A673 (cell line): ENCODE results near the gene MAZ. TPM values are rescaled to one million over a fixed set of nuclear protein-coding genes. Genes with fewer than 3 reads are reported as not detected.
"Not testable (repeated sequence)": the region's sequence is repeated elsewhere in the genome, so short reads cannot be mapped to it uniquely, and the experiment has no call there.

Source experiments
- BruUV-seq: library from RNA; stranded (reverse); fragments of 400-500 nt; replicated peaks from 2 replicates; lab custom pipeline; 2021; lab: Mats Ljungman, UMichigan
- CTCF ChIA-PET: fragments of 300-600 bp; sonication (Branson Sonifier 250); formaldehyde crosslinking; loops from one replicate; lab custom pipeline; 2022; ENCODE audit warnings: antibody characterized with exemption; lab: Charles Lee
- POLR2A ChIA-PET: fragments of 300-600 bp; sonication (Branson Sonifier 250); formaldehyde crosslinking; loops from one replicate; lab custom pipeline; 2022; ENCODE audit warnings: antibody characterized with exemption; ENCODE audit not compliant: low non-redundant PET; lab: Charles Lee
- DNase-seq: peaks from one replicate; pipeline ENCODE4 v3.0.0-alpha.2; 2015; ENCODE audit warnings: low spot score
- H3K27ac ChIP-seq: fragments of 200-600 bp; sonication (generic); 2 replicates; pipeline ENCODE4 v1.5.1; 2016; ENCODE audit warnings: mixed run types, low read depth, mild to moderate bottlenecking, mixed read lengths, antibody characterized with exemption, low read length; ENCODE audit not compliant: poor library complexity, severe bottlenecking
- H3K27me3 ChIP-seq: fragments of 200-600 bp; sonication (generic); replicated peaks from 2 replicates; pipeline ENCODE4 v1.6.1; 2017; ENCODE audit warnings: mixed run types, low read depth, mild to moderate bottlenecking, mixed read lengths, antibody characterized with exemption, low read length; ENCODE audit not compliant: insufficient read depth, poor library complexity
- H3K36me3 ChIP-seq: fragments of 200-600 bp; sonication (generic); 2 replicates; pipeline ENCODE4 v1.6.1; 2016; ENCODE audit warnings: mixed run types, mild to moderate bottlenecking, mixed read lengths, antibody characterized with exemption, low read length; ENCODE audit not compliant: insufficient read depth, poor library complexity, severe bottlenecking
- H3K4me1 ChIP-seq: fragments of 200-600 bp; sonication (generic); 2 replicates; pipeline ENCODE4 v1.6.1; 2017; ENCODE audit warnings: mixed run types, mild to moderate bottlenecking, mixed read lengths, antibody characterized with exemption, low read length; ENCODE audit not compliant: insufficient read depth, poor library complexity, severe bottlenecking
- H3K4me3 ChIP-seq: fragments of 200-600 bp; sonication (generic); 2 replicates; pipeline ENCODE4 v1.5.1; 2016; ENCODE audit warnings: low read depth, mixed run types, mild to moderate bottlenecking, mixed read lengths, low read length; ENCODE audit not compliant: poor library complexity, severe bottlenecking
- H3K9me3 ChIP-seq: fragments of 200-600 bp; sonication (generic); 2 replicates; pipeline ENCODE4 v1.6.1; 2016; ENCODE audit warnings: mixed run types, low read depth, mild to moderate bottlenecking, mixed read lengths, antibody characterized with exemption, low read length; ENCODE audit not compliant: poor library complexity, severe bottlenecking
- EZH2 ChIP-seq: fragments of 200-600 bp; sonication (generic); IDR thresholded peaks from 2 replicates; pipeline ENCODE4 v1.6.1; 2017; ENCODE audit warnings: borderline replicate concordance, low read depth, mild to moderate bottlenecking, mixed read lengths, antibody characterized with exemption, low read length; ENCODE audit not compliant: poor library complexity, severe bottlenecking
- intact Hi-C: fragments of 100-400 bp; cut with micrococcal nuclease; formaldehyde crosslinking; loops from one replicate; pipeline ENCODE4 v1.10.0; 2022; ENCODE audit not compliant: unreplicated experiment
- total RNA-seq: library from RNA; stranded (reverse); gene quantifications from 2 replicates; pipeline ENCODE4 v1.2.3, GENCODE V29; 2021
- TF ChIP-seq, protein P1 (sequence below): fragments of 300-800, 200-600 bp; sonication (generic); conservative IDR thresholded peaks from 2 replicates; pipeline ENCODE4 v1.5.1; 2017; ENCODE audit warnings: low read depth, mild to moderate bottlenecking, antibody characterized with exemption, low read length, moderate library complexity, mixed read lengths

The MAZ gene
- total RNA-seq, 1 experiment from 2014 or later: 516 TPM

DNA sequence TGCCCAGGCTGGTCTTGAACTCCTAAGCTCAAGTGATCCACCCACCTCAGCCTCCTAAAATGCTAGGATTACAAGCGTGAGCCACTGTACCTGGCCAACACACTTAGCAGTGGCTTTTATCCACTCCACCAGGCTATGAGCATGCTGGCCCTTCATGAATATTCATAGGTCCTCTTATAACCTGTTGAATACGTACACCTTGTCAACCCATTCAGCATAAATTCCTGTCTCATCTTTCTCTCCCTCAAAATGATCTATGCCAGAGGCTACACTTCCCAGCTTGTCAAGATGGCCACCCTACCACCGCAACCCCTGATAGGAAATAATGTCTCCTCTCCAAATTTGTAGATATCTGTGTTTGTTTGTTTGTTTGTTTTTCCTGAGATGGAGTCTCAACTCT lies 39.3 kb upstream of the MAZ start:
- no peaks in the 10 kb centered on the region for H3K27me3 ChIP-seq
- BruUV-seq: no TSS peak
- H3K36me3 ChIP-seq: no peaks in the 10 kb centered on the region
- no peak overlapping the region for H3K4me3 ChIP-seq
- no peaks in the 10 kb centered on the region for H3K9me3 ChIP-seq
- CTCF ChIA-PET: no interaction called here
- H3K27ac ChIP-seq: no peak overlapping the region
- H3K4me1 ChIP-seq: no peaks in the 10 kb centered on the region
- intact Hi-C loops: no loop called here
- POLR2A ChIA-PET: no interaction called here
- TF ChIP-seq EZH2: no peak
- DNase-seq: no peak

DNA sequence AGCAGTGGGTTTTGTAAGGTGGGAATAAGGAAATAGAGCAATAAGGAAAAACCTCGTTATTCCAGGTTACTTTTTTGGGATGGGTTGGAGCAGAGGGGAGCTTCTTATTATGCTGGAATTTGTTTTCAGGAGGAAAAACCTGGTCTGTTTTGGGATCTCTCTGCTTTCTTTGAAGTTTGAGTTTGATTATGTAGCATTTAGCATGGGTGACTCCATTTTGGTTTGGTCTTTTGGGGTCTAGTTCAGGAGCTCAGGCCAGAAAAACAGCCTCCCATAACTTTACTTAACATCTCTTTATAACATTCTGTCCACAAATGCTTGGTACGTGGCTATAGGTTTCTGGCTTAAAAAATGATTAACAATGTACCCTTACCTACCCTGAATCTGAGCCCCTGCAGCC lies 36.8 kb upstream of the MAZ start:
- Histone ChIP-seq H3K4me3 (no peak overlapping the region), H3K27me3 (no peaks in the 10 kb centered on the region), H3K9me3 (no peaks in the 10 kb centered on the region), H3K27ac (no peak overlapping the region), H3K4me1 (no peaks in the 10 kb centered on the region), H3K36me3 (no peaks in the 10 kb centered on the region)
- TF ChIP-seq, protein P1, sequence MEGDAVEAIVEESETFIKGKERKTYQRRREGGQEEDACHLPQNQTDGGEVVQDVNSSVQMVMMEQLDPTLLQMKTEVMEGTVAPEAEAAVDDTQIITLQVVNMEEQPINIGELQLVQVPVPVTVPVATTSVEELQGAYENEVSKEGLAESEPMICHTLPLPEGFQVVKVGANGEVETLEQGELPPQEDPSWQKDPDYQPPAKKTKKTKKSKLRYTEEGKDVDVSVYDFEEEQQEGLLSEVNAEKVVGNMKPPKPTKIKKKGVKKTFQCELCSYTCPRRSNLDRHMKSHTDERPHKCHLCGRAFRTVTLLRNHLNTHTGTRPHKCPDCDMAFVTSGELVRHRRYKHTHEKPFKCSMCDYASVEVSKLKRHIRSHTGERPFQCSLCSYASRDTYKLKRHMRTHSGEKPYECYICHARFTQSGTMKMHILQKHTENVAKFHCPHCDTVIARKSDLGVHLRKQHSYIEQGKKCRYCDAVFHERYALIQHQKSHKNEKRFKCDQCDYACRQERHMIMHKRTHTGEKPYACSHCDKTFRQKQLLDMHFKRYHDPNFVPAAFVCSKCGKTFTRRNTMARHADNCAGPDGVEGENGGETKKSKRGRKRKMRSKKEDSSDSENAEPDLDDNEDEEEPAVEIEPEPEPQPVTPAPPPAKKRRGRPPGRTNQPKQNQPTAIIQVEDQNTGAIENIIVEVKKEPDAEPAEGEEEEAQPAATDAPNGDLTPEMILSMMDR: no peak
- TF ChIP-seq EZH2: no peak
- BruUV-seq: no TSS peak
- DNase-seq: no peak
- intact Hi-C loops: no loop called here
- ChIA-PET POLR2A (no interaction called here), CTCF (interaction anchor here (1.0 kb wide), 1 partner anchor 414 kb away, joined by 3 read pairs; the partner anchor contains the start of gene CORO1A)

DNA sequence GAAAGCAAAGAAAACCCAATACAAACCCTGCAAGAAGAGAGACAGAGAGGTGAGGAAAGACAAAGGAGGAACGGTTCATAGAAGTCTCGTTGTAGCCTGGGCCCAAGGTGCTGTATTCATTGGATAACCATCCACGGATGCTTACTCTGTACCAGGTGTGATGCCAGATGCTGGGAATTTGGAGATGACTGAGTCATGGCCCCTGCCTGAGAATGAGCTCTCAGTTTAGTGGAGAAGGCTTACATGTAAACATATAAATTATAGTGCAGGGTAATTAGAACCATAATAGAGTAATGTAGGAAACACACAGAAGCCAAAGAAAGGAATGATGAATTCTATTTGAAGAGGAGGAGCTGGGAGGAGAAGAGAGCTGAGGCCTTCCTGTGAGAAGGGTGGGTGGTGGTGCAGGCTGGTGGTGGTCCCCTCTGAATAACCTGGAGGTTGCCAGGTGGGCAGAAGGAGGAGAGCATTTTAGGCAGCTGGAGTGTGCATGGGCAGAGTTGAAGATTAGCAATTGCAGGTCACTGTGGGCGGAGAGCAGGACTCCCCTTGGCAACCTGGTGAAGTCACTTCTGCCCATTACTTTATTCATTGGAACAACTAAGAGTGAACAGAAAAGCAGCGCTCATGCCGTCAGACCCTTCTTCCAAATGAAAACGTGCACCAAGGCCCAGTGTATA lies 35.9 kb upstream of the MAZ start:
- H3K27ac ChIP-seq: no peak overlapping the region
- CTCF ChIA-PET: interaction anchor here (1.0 kb wide), 1 partner anchor 413 kb away, joined by 3 read pairs; the partner anchor contains the start of gene CORO1A

DNA sequence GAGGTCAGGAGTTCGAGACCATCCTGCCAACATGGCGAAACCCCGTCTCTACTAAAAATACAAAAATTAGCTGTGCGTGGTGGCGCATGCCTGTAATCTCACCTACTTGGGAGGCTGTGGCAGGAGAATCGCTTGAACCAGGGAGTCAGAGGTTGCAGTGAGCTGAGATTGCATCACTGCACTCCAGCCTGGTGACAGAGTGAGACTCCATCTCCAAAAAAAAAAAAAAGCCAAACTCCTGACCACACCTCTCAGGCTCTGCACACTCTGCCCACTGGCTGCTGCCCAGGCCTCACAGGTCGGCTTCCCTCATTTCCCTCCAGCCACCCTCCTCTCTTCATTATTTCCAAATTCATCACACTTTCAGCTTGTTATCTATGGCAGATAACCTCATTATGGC lies 34.0 kb upstream of the MAZ start:
- H3K4me1 ChIP-seq, H3K27me3 ChIP-seq, H3K9me3 ChIP-seq, H3K36me3 ChIP-seq, POLR2A ChIA-PET, BruUV-seq, DNase-seq, H3K4me3 ChIP-seq, intact Hi-C loops, H3K27ac ChIP-seq, CTCF ChIA-PET: not testable (repeated sequence)

More for the DNA sequence above, 35.9 kb upstream of the MAZ start:
- POLR2A ChIA-PET: no interaction called here
- no peak for DNase-seq
- no peaks in the 10 kb centered on the region for H3K9me3 ChIP-seq
- H3K4me1 ChIP-seq: no peaks in the 10 kb centered on the region
- no peak for TF ChIP-seq EZH2
- TF ChIP-seq, protein P1: no peak
- no peaks in the 10 kb centered on the region for H3K27me3 ChIP-seq
- intact Hi-C loops: no loop called here
- H3K36me3 ChIP-seq: no peaks in the 10 kb centered on the region
- no peak overlapping the region for H3K4me3 ChIP-seq
- no TSS peak for BruUV-seq
